C4-2B (cell line): ENCODE data around the gene B3GNT3.

Source experiments
- H3K27ac ChIP-seq: fragments of 450-650 bp; 2 replicates; pipeline ENCODE4 v1.5.1; 2017
- CTCF ChIP-seq: fragments of 450-650 bp; conservative IDR thresholded peaks from 2 replicates; pipeline ENCODE4 v1.5.1; 2017; ENCODE audit warnings: mild to moderate bottlenecking
- ZFX ChIP-seq: fragments of 450-650 bp; IDR thresholded peaks from 2 replicates; pipeline ENCODE4 v1.6.1; 2017

The B3GNT3 gene

GRCh38 chr19:17848595-17849292 lies 53.8 kb downstream of the B3GNT3 start:
- no peak overlapping the region for H3K27ac ChIP-seq
- TF ChIP-seq ZFX: no peak
- TF ChIP-seq CTCF: no peak

GRCh38 chr19:17854061-17854460 lies 59.1 kb downstream of the B3GNT3 start:
- TF ChIP-seq CTCF (no peak), ZFX (no peak)
- no peak overlapping the region for H3K27ac ChIP-seq

- TF ChIP-seq ZFX (no peak), CTCF (peak; percentile 98)
- no peak overlapping the region for H3K27ac ChIP-seq
Measured at GRCh38 chr19:17855280-17856152, 60.6 kb downstream of the B3GNT3 start.

GRCh38 chr19:17859533-17860330 lies 64.8 kb downstream of the B3GNT3 start, which contains the start of gene RPL18A:
Gene RPL18A (plus strand): TSS chr19:17859910. CDS start chr19:17859957, 47 bp downstream.
- TF ChIP-seq ZFX: peak; percentile 83; the same call in 1 of the 2 replicates
- TF ChIP-seq CTCF: peak; percentile 99

GRCh38 chr19:17860331-17860992 lies 65.5 kb downstream of the B3GNT3 start:
- peak overlapping the region; percentile 99 for H3K27ac ChIP-seq

More at GRCh38 chr19:17859533-17860330, 64.8 kb downstream of the B3GNT3 start, which contains the start of gene RPL18A:
- H3K27ac ChIP-seq: peak within 1 kb of the TSS; percentile 99

GRCh38 chr19:17860993-17861360 lies 66.0 kb downstream of the B3GNT3 start:
- H3K27ac ChIP-seq: peak overlapping the region; percentile 99

More at GRCh38 chr19:17860331-17860992, 65.5 kb downstream of the B3GNT3 start:
- TF ChIP-seq CTCF: no peak

More at GRCh38 chr19:17860993-17861360, 66.0 kb downstream of the B3GNT3 start:
- TF ChIP-seq ZFX (no peak), CTCF (no peak)
